GM12878 (cell line): ENCODE results near the gene PTPRM. TPM values are rescaled to one million over a fixed set of nuclear protein-coding genes. Genes with fewer than 3 reads are reported as not detected.

Experiments
- ATAC-seq: fragments of 200-7000 bp; cut with Tn5 transposase; 3 replicates; pipeline ENCODE4 v1.9.1; 2020; ENCODE audit warnings: mild to moderate bottlenecking, moderate library complexity
- BruUV-seq: library from RNA; stranded (reverse); fragments of 400-500 nt; replicated peaks from 2 replicates; lab custom pipeline; 2021; lab: Mats Ljungman, UMichigan
- CTCF ChIA-PET: fragments of 300-600 bp; sonication (Branson Sonifier 250); formaldehyde crosslinking; extraction: SDS; loops from one replicate; lab custom pipeline; 2021; ENCODE audit warnings: inconsistent platforms; lab: Yijun Ruan, JAX
- POLR2A ChIA-PET: fragments of 350-600 bp; formaldehyde crosslinking; extraction: SDS; loops from one replicate; lab custom pipeline; 2021; ENCODE audit warnings: inconsistent platforms; lab: Charles Lee
- RAD21 ChIA-PET: fragments of 300-600 bp; sonication (Branson Sonifier 250); formaldehyde crosslinking; loops from one replicate; lab custom pipeline; 2023; ENCODE audit warnings: antibody characterized with exemption; ENCODE audit not compliant: unreplicated experiment; lab: Charles Lee
- SMC1A ChIA-PET: fragments of 300-600 bp; sonication (Branson Sonifier 250); formaldehyde crosslinking; loops from one replicate; lab custom pipeline; 2023; ENCODE audit not compliant: unreplicated experiment, uncharacterized antibody; lab: Charles Lee
- DNase-seq: peaks from one replicate; pipeline ENCODE4 v3.0.0-alpha.2; 2011; ENCODE audit warnings: low read depth, low spot score
- FAIRE-seq: peaks from 3 replicates; lab custom pipeline; 2011; peaks lifted over from hg19 to GRCh38; lab: Jason Lieb, UNC
- H2AFZ ChIP-seq: 2 replicates; pipeline ENCODE4 v1.6.0; 2011; ENCODE audit warnings: low read depth, low read length, control low read depth; ENCODE audit not compliant: control insufficient read depth
- H3K27ac ChIP-seq: 2 replicates; pipeline ENCODE4 v1.5.1; 2011; ENCODE audit warnings: control low read depth; ENCODE audit not compliant: control insufficient read depth, insufficient read depth
- H3K27me3 ChIP-seq, 2 experiments: replicated peaks in 1 of 2; 2 replicates each; pipeline versions ENCODE4 v1.6.0 to v1.6.1; 2011; ENCODE audit warnings: low read length in 1 of 2; ENCODE audit not compliant: control insufficient read depth in 2 of 2, insufficient read depth in 2 of 2
- H3K36me3 ChIP-seq, 2 experiments: 2 replicates each; pipeline ENCODE4 v1.5.1; 2011; ENCODE audit warnings: low read length in 1 of 2; ENCODE audit not compliant: control insufficient read depth in 2 of 2, insufficient read depth in 2 of 2
- H3K4me1 ChIP-seq: 2 replicates; pipeline ENCODE4 v1.6.1; 2011; ENCODE audit warnings: mild to moderate bottlenecking, low read length, moderate library complexity, mixed read lengths; ENCODE audit not compliant: control insufficient read depth, insufficient read depth
- H3K4me2 ChIP-seq: 2 replicates; pipeline ENCODE4 v1.6.0; 2011; ENCODE audit warnings: control low read depth; ENCODE audit not compliant: control insufficient read depth, insufficient read depth
- H3K4me3 ChIP-seq: fragments of 200-600 bp; sonication (generic); 2 replicates; pipeline ENCODE4 v1.5.1; 2016
- H3K79me2 ChIP-seq: 2 replicates; pipeline ENCODE4 v1.6.0; 2011; ENCODE audit warnings: low read length; ENCODE audit not compliant: control insufficient read depth, insufficient read depth
- H3K9ac ChIP-seq: 2 replicates; pipeline ENCODE4 v1.8.0; 2011; ENCODE audit warnings: low read length, control low read depth, mixed read lengths; ENCODE audit not compliant: control insufficient read depth, insufficient read depth
- H3K9me3 ChIP-seq: replicated peaks from 3 replicates; pipeline ENCODE4 v1.5.1; 2011; ENCODE audit warnings: mild to moderate bottlenecking, low read length; ENCODE audit not compliant: control insufficient read depth, insufficient read depth
- H4K20me1 ChIP-seq: 2 replicates; pipeline ENCODE4 v1.6.0; 2011; ENCODE audit not compliant: control insufficient read depth, insufficient read depth
- BCL3 ChIP-seq: IDR thresholded peaks from 2 replicates; pipeline ENCODE4 v1.6.1; 2011; ENCODE audit warnings: borderline replicate concordance, low read depth, mild to moderate bottlenecking, moderate library complexity, low read length; ENCODE audit not compliant: insufficient read depth, poor library complexity, severe bottlenecking
- CREM ChIP-seq: IDR thresholded peaks from 2 replicates; pipeline ENCODE4 v1.6.1; 2014; ENCODE audit warnings: antibody characterized with exemption, low read depth
- IKZF2 ChIP-seq, 2 experiments: fragments of 450-650 bp; IDR thresholded peaks; 2 replicates each; pipeline ENCODE4 v1.6.1; 2017; ENCODE audit warnings: mild to moderate bottlenecking in 2 of 2, moderate library complexity in 2 of 2
- NR2C2 ChIP-seq: IDR thresholded peaks from 2 replicates; pipeline ENCODE4 v1.6.1; 2011; ENCODE audit warnings: borderline replicate concordance, low read depth; ENCODE audit not compliant: control insufficient read depth, insufficient read length
- RCOR1 ChIP-seq: conservative IDR thresholded peaks from 2 replicates; pipeline ENCODE4 v1.6.1; 2012; ENCODE audit warnings: low read depth, low read length, improper control_type of control experiment
- RFX5 ChIP-seq: IDR thresholded peaks from 2 replicates; pipeline ENCODE4 v1.6.1; 2011; ENCODE audit warnings: low read depth, low read length, improper control_type of control experiment
- SUPT20H ChIP-seq: IDR thresholded peaks from 2 replicates; pipeline ENCODE4 v1.6.1; 2011; ENCODE audit warnings: low read depth, mild to moderate bottlenecking, low read length, moderate library complexity, borderline replicate concordance; ENCODE audit not compliant: control insufficient read depth
- TARDBP ChIP-seq: IDR thresholded peaks from 2 replicates; pipeline ENCODE4 v1.6.1; 2016; ENCODE audit warnings: borderline replicate concordance
- WGBS: methylation state at CpG from one replicate; pipeline ENCODE4 v1.1.6; 2016; ENCODE audit warnings: low lambda C conversion rate; ENCODE audit not compliant: insufficient replicate concordance, insufficient coverage; ENCODE audit errors: missing lambda C conversion rate; 5-methylcytosine and 5-hydroxymethylcytosine counted together
- in situ Hi-C: fragments of 300-500 bp; cut with MboI; formaldehyde crosslinking; loops from 9 replicates; pipeline ENCODE4 v1.14.3; 2018; ENCODE audit warnings: mixed read lengths
- intact Hi-C: fragments of 100-400 bp; cut with micrococcal nuclease; formaldehyde crosslinking; loops from one replicate; pipeline ENCODE4 v1.14.2; 2022; ENCODE audit not compliant: unreplicated experiment
- polyA plus RNA-seq, 11 experiments: library from polyadenylated mRNA; depleted of rRNA in 4 of 11; unstranded in 6 of 11; stranded (reverse) in 5 of 11; fragments of >200 nt; fragmentation: Nextera tagmentation in 4 of 11; fragmentation: Illumina TruSeq in 1 of 11; extraction: Ambion mirVana in 4 of 11; extraction: Trizol in 1 of 11; gene quantifications; 1 replicate in 1 of 11; 2 replicates in 10 of 11; pipeline versions ENCODE4 v1.2.1 to v1.2.3, GENCODE V29; 2011 to 2016; ENCODE audit warnings: inconsistent platforms in 2 of 11, missing spikeins in 2 of 11, low read depth in 1 of 11
- total RNA-seq, 4 experiments: library from RNA; depleted of rRNA in 3 of 4; stranded (reverse); fragments of >200 nt in 3 of 4; fragmentation: Illumina TruSeq in 1 of 4; extraction: Trizol in 1 of 4; gene quantifications; 2 replicates each; pipeline versions ENCODE4 v1.2.1 to v1.2.3, GENCODE V29; 2013 to 2021
- TF ChIP-seq, protein P1 (sequence below): fragments of 450-650 bp; IDR thresholded peaks from 2 replicates; pipeline ENCODE4 v1.6.1; 2017; ENCODE audit warnings: mild to moderate bottlenecking, low read depth, inconsistent platforms; ENCODE audit not compliant: poor library complexity, severe bottlenecking
- TF ChIP-seq, protein P2 (sequence below): fragments of 450-650 bp; IDR thresholded peaks from 2 replicates; pipeline ENCODE4 v1.6.1; 2016; ENCODE audit warnings: mild to moderate bottlenecking

The PTPRM gene
- total and polyA plus RNA-seq, 10 of the 15 experiments (the other 5 are each of a cell fraction or from before 2014, with no cell fraction given): 0.07 to 22.6 (median 0.60) TPM

GRCh38 chr18:7953095-7953958 lies 386.2 kb downstream of the PTPRM start (continued):
- TF ChIP-seq BCL3 (no peak), RCOR1 (no peak)
- TF ChIP-seq, all 136 proteins: peak for 40

GRCh38 chr18:7954238-7954637 lies 387.1 kb downstream of the PTPRM start:
- no peak overlapping the region for H3K4me3 ChIP-seq
- intact Hi-C loops (no loop called here), in situ Hi-C loops (loop anchor here (10.0 kb wide), 1 partner anchor 651 kb away; the partner anchor contains the start of gene RAB12)
- CTCF ChIA-PET: interaction anchor here (1.0 to 1.2 kb wide), 2 partner anchors 28 to 164 kb away, joined by 3 to 4 read pairs; no protein-coding TSS in a partner anchor
- H3K79me2 ChIP-seq: no peaks in the 10 kb centered on the region
- H4K20me1 ChIP-seq: no peaks in the 10 kb centered on the region
- H3K4me1 ChIP-seq: no peaks in the 10 kb centered on the region
- WGBS: 0% methylated on average over 1 of the region's 1 CpG
- ATAC-seq (no peak), FAIRE-seq (no peak), DNase-seq (no peak)
- H3K27ac ChIP-seq: no peak overlapping the region
- H3K36me3 ChIP-seq: no peaks in the 10 kb centered on the region
- POLR2A ChIA-PET: interaction anchor here (0.6 kb wide), 1 partner anchor 142 kb away, joined by 3 read pairs; no protein-coding TSS in a partner anchor
- H3K9me3 ChIP-seq: no peaks in the 10 kb centered on the region
- no TSS peak for BruUV-seq
- H2AFZ ChIP-seq: no peak overlapping the region
- no peak overlapping the region for H3K4me2 ChIP-seq
- no peak overlapping the region for H3K9ac ChIP-seq
- RAD21 ChIA-PET: interaction anchor here (0.5 to 1.7 kb wide), 7 partner anchors 13 to 1664 kb away, joined by 3 to 6 read pairs (median 4); no protein-coding TSS in a partner anchor
- H3K27me3 ChIP-seq: no peaks in the 10 kb centered on the region
- SMC1A ChIA-PET: interaction anchor here (1.1 to 2.2 kb wide), 7 partner anchors 8 to 150 kb away, joined by 3 to 12 read pairs (median 3); no protein-coding TSS in a partner anchor
- TF ChIP-seq, protein P1, sequence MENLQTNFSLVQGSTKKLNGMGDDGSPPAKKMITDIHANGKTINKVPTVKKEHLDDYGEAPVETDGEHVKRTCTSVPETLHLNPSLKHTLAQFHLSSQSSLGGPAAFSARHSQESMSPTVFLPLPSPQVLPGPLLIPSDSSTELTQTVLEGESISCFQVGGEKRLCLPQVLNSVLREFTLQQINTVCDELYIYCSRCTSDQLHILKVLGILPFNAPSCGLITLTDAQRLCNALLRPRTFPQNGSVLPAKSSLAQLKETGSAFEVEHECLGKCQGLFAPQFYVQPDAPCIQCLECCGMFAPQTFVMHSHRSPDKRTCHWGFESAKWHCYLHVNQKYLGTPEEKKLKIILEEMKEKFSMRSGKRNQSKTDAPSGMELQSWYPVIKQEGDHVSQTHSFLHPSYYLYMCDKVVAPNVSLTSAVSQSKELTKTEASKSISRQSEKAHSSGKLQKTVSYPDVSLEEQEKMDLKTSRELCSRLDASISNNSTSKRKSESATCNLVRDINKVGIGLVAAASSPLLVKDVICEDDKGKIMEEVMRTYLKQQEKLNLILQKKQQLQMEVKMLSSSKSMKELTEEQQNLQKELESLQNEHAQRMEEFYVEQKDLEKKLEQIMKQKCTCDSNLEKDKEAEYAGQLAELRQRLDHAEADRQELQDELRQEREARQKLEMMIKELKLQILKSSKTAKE: no peak
- TF ChIP-seq, protein P2, sequence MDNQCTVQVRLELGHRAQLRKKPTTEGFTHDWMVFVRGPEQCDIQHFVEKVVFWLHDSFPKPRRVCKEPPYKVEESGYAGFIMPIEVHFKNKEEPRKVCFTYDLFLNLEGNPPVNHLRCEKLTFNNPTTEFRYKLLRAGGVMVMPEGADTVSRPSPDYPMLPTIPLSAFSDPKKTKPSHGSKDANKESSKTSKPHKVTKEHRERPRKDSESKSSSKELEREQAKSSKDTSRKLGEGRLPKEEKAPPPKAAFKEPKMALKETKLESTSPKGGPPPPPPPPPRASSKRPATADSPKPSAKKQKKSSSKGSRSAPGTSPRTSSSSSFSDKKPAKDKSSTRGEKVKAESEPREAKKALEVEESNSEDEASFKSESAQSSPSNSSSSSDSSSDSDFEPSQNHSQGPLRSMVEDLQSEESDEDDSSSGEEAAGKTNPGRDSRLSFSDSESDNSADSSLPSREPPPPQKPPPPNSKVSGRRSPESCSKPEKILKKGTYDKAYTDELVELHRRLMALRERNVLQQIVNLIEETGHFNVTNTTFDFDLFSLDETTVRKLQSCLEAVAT: no peak
- no peak for TF ChIP-seq RFX5
- no peak for TF ChIP-seq SUPT20H
- TF ChIP-seq IKZF2 (IDR thresholded peaks at IDR 0.05): no peak
- TF ChIP-seq TARDBP: no peak
- no peak for TF ChIP-seq CREM
- no peak for TF ChIP-seq NR2C2
